Uterus (tissue), 2 donors: ENCODE data around the gene FBXL3.

ENCODE experiments used
- CTCF ChIP-seq, 4 experiments: fragments of 200-600 bp in 2 of 4; fragments of 450-650 bp in 2 of 4; sonication (generic) in 2 of 4; IDR thresholded peaks; one replicate each; pipeline ENCODE4 v1.5.1; 2016 to 2019; ENCODE audit warnings: antibody characterized with exemption in 4 of 4, mild to moderate bottlenecking in 2 of 4, moderate library complexity in 1 of 4
- POLR2A ChIP-seq, 2 donors: fragments of 450-650 bp; IDR thresholded peaks; one replicate each; pipeline ENCODE4 v1.6.1; 2016; ENCODE audit warnings: antibody characterized with exemption in 2 of 2, mild to moderate bottlenecking in 1 of 2, moderate library complexity in 1 of 2

GRCh38 chr13:77026255-77026860, 601 bp downstream of the FBXL3 start:
- TF ChIP-seq POLR2A (IDR thresholded peaks at IDR 0.05): no peak
- no peak for TF ChIP-seq CTCF (IDR thresholded peaks at IDR 0.05)
